ENCODE results near the gene RAB19. TPM values are rescaled to one million over a fixed set of nuclear protein-coding genes. Genes with fewer than 3 reads are reported as not detected.

Gene RAB19
- total RNA-seq, 2 donors from 2014 or later, result not detected

- Histone ChIP-seq H3K27me3 (no peaks in the 10 kb centered on the region), H3K9me3 (no peaks in the 10 kb centered on the region), H3K4me1 (no peaks in the 10 kb centered on the region), H3K36me3 (no peaks in the 10 kb centered on the region), H3K27ac (no peak overlapping the region), H3K4me3 (no peak overlapping the region)
- DNase-seq (ENCODE audit: low spot score), result no peak
- TF ChIP-seq, protein P1, sequence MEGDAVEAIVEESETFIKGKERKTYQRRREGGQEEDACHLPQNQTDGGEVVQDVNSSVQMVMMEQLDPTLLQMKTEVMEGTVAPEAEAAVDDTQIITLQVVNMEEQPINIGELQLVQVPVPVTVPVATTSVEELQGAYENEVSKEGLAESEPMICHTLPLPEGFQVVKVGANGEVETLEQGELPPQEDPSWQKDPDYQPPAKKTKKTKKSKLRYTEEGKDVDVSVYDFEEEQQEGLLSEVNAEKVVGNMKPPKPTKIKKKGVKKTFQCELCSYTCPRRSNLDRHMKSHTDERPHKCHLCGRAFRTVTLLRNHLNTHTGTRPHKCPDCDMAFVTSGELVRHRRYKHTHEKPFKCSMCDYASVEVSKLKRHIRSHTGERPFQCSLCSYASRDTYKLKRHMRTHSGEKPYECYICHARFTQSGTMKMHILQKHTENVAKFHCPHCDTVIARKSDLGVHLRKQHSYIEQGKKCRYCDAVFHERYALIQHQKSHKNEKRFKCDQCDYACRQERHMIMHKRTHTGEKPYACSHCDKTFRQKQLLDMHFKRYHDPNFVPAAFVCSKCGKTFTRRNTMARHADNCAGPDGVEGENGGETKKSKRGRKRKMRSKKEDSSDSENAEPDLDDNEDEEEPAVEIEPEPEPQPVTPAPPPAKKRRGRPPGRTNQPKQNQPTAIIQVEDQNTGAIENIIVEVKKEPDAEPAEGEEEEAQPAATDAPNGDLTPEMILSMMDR (IDR thresholded peaks at IDR 0.05), result no peak
Observed at GRCh38 chr7:140421521-140421920, 17.7 kb downstream of the RAB19 start.

- no peaks in the 10 kb centered on the region for H3K9me3 ChIP-seq
- H3K4me1 ChIP-seq, result no peaks in the 10 kb centered on the region
- H3K4me3 ChIP-seq, result no peak overlapping the region
- no peak for DNase-seq (ENCODE audit: low spot score)
- no peak overlapping the region for H3K27ac ChIP-seq
- H3K27me3 ChIP-seq, result no peaks in the 10 kb centered on the region
- no peaks in the 10 kb centered on the region for H3K36me3 ChIP-seq
- TF ChIP-seq, protein P1 (IDR thresholded peaks at IDR 0.05), result no peak
Observed at GRCh38 chr7:140423501-140423900, 19.6 kb downstream of the RAB19 start.

GRCh38 chr7:140425718-140426117 is 21.9 kb downstream of the RAB19 start:
- TF ChIP-seq, protein P1 (IDR thresholded peaks at IDR 0.05), result no peak
- Histone ChIP-seq H3K4me1 (no peaks in the 10 kb centered on the region), H3K27me3 (no peaks in the 10 kb centered on the region), H3K4me3 (no peak overlapping the region), H3K36me3 (no peaks in the 10 kb centered on the region), H3K9me3 (no peaks in the 10 kb centered on the region), H3K27ac (no peak overlapping the region)
- no peak for DNase-seq (ENCODE audit: low spot score)

DNA sequence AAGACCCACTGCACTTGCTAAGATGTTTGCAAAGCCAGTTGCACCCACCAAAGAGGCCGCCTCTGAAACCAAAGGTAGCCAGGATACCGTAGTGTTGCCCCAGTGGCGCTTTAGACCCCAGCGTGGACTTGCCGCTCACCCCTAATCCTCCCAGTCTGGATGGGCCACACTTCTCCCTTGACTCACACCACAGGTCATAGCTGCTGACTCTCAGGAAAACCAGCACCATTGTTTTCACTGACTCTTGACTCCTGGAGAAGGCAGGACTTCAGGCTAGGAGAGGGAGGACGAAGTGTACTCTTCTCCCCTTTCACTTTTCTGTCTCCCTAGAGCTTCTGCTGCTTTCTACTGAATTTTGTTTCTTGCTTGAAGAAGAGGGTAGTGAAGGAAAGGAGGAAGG is 22.3 kb downstream of the RAB19 start:
- Histone ChIP-seq H3K9me3 (no peaks in the 10 kb centered on the region), H3K36me3 (no peaks in the 10 kb centered on the region), H3K27me3 (no peaks in the 10 kb centered on the region), H3K27ac (no peak overlapping the region), H3K4me3 (no peak overlapping the region), H3K4me1 (no peaks in the 10 kb centered on the region)
- no peak for DNase-seq (ENCODE audit: low spot score)
- TF ChIP-seq, protein P1 (IDR thresholded peaks at IDR 0.05), result no peak

DNA sequence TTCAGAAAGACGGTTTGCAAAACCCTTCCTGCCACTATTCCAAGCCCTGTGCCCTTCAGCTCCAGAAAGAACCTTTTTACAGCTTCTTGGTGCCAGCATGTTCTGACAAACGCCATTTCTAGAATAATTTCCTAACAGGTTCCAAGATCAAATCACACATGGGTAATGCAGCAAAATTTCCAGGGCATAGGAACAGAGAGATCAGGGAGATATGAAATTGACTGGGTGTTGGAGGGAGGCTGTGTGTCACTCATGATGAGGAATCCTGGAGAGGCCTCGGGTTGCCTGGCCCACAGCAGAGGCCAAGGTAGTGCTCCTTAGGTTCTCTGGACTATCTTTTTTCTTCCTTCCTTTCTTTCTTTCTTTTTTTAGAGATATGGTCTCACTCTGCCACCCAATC is 29.5 kb downstream of the RAB19 start:
- Histone ChIP-seq H3K36me3 (no peaks in the 10 kb centered on the region), H3K27ac (no peak overlapping the region), H3K4me3 (no peak overlapping the region), H3K9me3 (no peaks in the 10 kb centered on the region), H3K4me1 (no peaks in the 10 kb centered on the region), H3K27me3 (no peaks in the 10 kb centered on the region)
- no peak for DNase-seq (ENCODE audit: low spot score)
- TF ChIP-seq, protein P1 (IDR thresholded peaks at IDR 0.05), result no peak

GRCh38 chr7:140435252-140435895 is 31.5 kb downstream of the RAB19 start:
- Histone ChIP-seq H3K27me3 (no peaks in the 10 kb centered on the region), H3K36me3 (no peaks in the 10 kb centered on the region), H3K9me3 (no peaks in the 10 kb centered on the region), H3K4me3 (peak overlapping the region in 1 of 2 donors; percentile 34), H3K4me1 (no peaks in the 10 kb centered on the region), H3K27ac (no peak overlapping the region)
- TF ChIP-seq, protein P1 (IDR thresholded peaks at IDR 0.05), result no peak
- no peak for DNase-seq (ENCODE audit: low spot score)
